ENCODE results near the gene ADAM23. TPM values are rescaled to one million over a fixed set of nuclear protein-coding genes. Genes with fewer than 3 reads are reported as not detected.

Gene ADAM23
- total RNA-seq, 4 donors from 2014 or later: 2.7 to 12.5 (median 4.9) TPM

GRCh38 chr2:206631340-206631739 is 188.0 kb downstream of the ADAM23 start:
- Histone ChIP-seq H3K27ac (no peak overlapping the region), H3K4me3 (no peak overlapping the region), H3K27me3 (no peaks in the 10 kb centered on the region), H3K9me3 (no peaks in the 10 kb centered on the region), H3K36me3 (no peaks in the 10 kb centered on the region), H3K4me1 (no peaks in the 10 kb centered on the region)
- 83 to 86% methylated on average over 3 of the region's 3 CpGs for WGBS, 2 donors
- TF ChIP-seq EP300 (IDR thresholded peaks at IDR 0.05) (no peak), CTCF (IDR thresholded peaks at IDR 0.05) (no peak), POLR2A (IDR thresholded peaks at IDR 0.05) (no peak)
- DNase-seq (ENCODE audit: low spot score in 2 of 2): no peak

GRCh38 chr2:206635015-206635414 is 191.7 kb downstream of the ADAM23 start:
- TF ChIP-seq EP300 (IDR thresholded peaks at IDR 0.05) (no peak), POLR2A (IDR thresholded peaks at IDR 0.05) (no peak), CTCF (IDR thresholded peaks at IDR 0.05) (no peak)
- Histone ChIP-seq H3K9me3 (no peaks in the 10 kb centered on the region), H3K4me3 (no peak overlapping the region), H3K27me3 (no peaks in the 10 kb centered on the region), H3K36me3 (no peaks in the 10 kb centered on the region), H3K4me1 (no peaks in the 10 kb centered on the region), H3K27ac (no peak overlapping the region)
- no peak for DNase-seq (ENCODE audit: low spot score in 2 of 2)
- 77 to 80% methylated on average over 1 of the region's 1 CpG for WGBS, 2 donors

GRCh38 chr2:206639636-206640035 is 196.3 kb downstream of the ADAM23 start:
- 22 to 23% methylated on average over 2 of the region's 2 CpGs for WGBS, 2 donors
- Histone ChIP-seq H3K4me3 (no peak overlapping the region), H3K9me3 (peaks cover 0 to 5% (median 0%) of the 10 kb centered on the region in 4 donors), H3K4me1 (peaks cover 0 to 8% (median 0%) of the 10 kb centered on the region in 4 donors), H3K27me3 (peaks cover 0 to 22% of the 10 kb centered on the region in 2 donors), H3K36me3 (no peaks in the 10 kb centered on the region), H3K27ac (no peak overlapping the region)
- no peak for DNase-seq (ENCODE audit: low spot score in 2 of 2)
- TF ChIP-seq POLR2A (IDR thresholded peaks at IDR 0.05): no peak
- no peak for TF ChIP-seq CTCF (IDR thresholded peaks at IDR 0.05)
- no peak for TF ChIP-seq EP300 (IDR thresholded peaks at IDR 0.05)

- Histone ChIP-seq H3K27ac (no peak overlapping the region), H3K4me3 (no peak overlapping the region), H3K36me3 (no peaks in the 10 kb centered on the region), H3K4me1 (peaks cover 0 to 8% (median 0%) of the 10 kb centered on the region in 4 donors), H3K27me3 (peaks cover 0 to 26% of the 10 kb centered on the region in 2 donors), H3K9me3 (peaks cover 0 to 5% (median 0%) of the 10 kb centered on the region in 4 donors)
- 23 to 42% methylated on average over 3 of the region's 3 CpGs for WGBS, 2 donors
- TF ChIP-seq CTCF (IDR thresholded peaks at IDR 0.05) (no peak), POLR2A (IDR thresholded peaks at IDR 0.05) (no peak), EP300 (IDR thresholded peaks at IDR 0.05) (no peak)
- no peak for DNase-seq (ENCODE audit: low spot score in 2 of 2)
Observed at GRCh38 chr2:206641226-206641625, 197.9 kb downstream of the ADAM23 start.

- Histone ChIP-seq H3K27ac (no peak within 1 kb of the TSS), H3K9me3 (peaks cover 0 to 5% (median 0%) of the 10 kb centered on the region in 4 donors), H3K4me1 (peaks cover 0 to 8% (median 0%) of the 10 kb centered on the region in 4 donors), H3K27me3 (peaks cover 0 to 26% of the 10 kb centered on the region in 2 donors), H3K4me3 (no peak within 1 kb of the TSS), H3K36me3 (no peaks in the 10 kb centered on the region)
- TF ChIP-seq EP300 (IDR thresholded peaks at IDR 0.05): no peak
- TF ChIP-seq CTCF (IDR thresholded peaks at IDR 0.05): no peak
- no peak for TF ChIP-seq POLR2A (IDR thresholded peaks at IDR 0.05)
- peak in 1 of 2 donors; percentile 11 for DNase-seq (ENCODE audit: low spot score in 2 of 2)
- WGBS, 2 donors: 3 to 6% methylated on average over 38 to 55 of the region's 56 CpGs
Observed at GRCh38 chr2:206642075-206643025, 199.0 kb downstream of the ADAM23 start, which contains the start of gene FAM237A. TSS of gene FAM237A (plus strand) at chr2:206642487. CDS start at chr2:206644237, 1,750 bp downstream.

Measured in tibial nerve (tissue), 4 donors.